GM19025 (cell line): ENCODE measurements around the gene PLIN3.
"Not testable (repeated sequence)": the region's sequence is repeated elsewhere in the genome, so short reads cannot be mapped to it uniquely, and the experiment has no call there.

Source experiments
- ATAC-seq: cut with Tn5 transposase; IDR thresholded peaks from one replicate; pipeline ENCODE4 v1.9.1; 2021; ENCODE audit warnings: mild to moderate bottlenecking, low read depth, moderate library complexity; ENCODE audit not compliant: unreplicated experiment

The PLIN3 gene

DNA sequence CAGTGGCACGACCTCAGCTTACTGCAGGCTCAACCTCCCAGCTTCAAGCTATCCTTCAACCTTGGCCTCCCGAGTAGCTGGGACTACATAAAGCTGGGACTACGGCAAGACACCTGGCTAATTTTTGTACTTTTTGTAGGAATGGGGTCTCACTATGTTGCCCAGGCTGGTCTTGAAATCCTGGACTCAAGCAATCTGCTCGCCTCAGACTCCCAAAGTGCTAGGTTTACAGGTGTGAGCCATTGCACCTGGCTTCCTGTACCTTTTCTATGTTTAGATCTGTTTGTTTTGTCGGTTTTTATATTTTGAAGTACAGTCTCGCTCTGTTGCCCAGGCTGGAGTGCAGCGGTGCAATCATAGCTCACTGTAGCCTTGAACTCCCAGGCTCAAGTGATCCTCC, 18.4 kb downstream of the PLIN3 start:
- ATAC-seq, result no peak

DNA sequence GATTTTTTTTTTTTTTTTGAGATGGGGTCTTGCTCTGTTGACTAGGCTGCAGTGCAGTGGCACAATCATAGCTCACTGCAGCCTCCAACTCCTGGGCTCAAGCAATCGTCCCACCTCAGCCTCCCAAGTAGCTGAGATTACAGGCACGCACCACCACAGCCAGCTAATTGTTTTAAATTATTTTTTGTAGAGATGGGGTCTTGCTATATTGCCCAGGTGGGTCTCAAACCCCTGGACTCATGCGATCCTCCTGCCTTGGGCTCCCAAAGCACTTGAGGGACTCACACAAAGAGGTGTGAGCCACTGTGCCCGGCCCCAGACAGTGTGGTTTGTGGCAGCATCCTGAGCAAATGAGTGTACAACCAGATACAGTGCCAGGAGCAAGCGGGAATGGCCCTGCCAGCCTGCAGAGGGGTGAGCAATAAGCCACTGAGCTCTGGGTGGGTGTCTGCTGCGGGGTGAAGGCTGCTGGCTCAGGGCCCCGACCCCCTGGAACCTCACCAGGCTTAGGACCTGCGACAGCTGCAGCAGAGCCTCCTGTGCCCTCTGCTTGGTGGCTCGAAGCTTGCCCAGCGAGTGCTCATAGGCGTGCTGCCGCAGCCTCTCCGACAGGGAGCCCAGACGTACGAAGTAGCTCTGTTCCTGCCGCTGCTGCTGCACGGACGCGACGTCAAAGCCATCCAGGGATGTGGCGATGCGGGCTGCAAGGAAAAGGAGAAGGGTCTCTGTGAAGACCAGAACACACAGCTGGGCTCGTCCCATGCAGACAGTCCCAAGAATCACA, 20.1 kb downstream of the PLIN3 start:
- no peak for ATAC-seq

DNA sequence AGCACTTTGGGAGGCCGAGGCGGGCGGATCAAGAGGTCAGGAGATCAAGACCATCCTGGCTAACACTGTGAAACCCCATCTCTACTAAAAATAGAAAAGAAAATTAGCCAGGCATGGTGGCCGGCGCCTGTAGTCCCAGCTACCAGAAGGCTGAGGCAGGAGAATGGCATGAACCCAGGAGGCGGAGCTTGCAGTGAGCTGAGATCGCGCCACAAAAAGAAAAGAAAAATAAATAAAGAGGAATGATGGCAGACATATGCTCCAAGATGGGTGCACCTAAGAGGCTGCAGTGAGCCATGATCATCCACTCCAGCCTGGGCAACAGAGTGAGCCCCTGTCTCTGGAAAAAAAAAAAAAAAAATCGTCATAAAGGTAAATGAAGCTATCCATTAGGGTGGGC, 21.5 kb downstream of the PLIN3 start:
- not testable (repeated sequence) for ATAC-seq

DNA sequence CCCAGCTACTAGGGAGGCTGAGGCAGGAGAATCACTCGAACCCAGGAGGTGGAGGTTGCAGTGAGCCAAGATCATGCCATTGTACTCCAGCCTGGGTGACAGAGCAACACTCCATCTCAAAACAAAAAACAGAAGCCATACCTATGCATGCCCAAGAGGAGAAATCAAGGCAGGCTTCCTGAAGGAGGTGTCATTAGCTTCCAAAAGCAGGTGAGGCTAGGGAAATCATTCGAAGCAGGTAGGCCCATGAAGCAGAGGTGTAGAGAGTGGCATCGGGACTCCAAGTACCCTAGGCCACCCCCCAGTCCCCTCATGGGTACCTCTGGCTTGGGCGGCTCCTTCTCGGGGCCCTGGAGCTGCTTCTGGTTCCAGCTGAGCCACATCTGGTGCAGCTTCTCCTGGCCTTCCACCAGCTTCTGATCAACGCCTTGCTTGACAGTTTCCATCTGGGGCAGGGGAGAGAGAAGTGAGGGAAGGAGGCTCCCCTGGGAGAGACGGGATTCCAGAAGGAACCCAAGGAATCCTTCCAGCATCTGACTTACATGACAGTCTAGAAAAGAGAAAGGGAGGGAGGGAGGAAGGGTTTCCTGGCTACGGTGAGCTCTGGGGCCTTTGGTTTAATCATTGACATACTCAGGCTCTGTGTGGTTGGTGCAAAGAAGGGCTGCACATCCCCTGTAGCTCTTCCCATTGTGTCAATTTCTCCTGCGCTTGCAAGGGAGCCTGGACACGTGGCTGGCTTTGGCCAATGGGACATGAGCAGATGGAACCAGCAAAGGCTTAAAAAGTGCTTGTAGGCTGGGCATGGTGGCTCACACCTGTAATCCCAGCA, 22.9 kb downstream of the PLIN3 start:
- no peak for ATAC-seq

DNA sequence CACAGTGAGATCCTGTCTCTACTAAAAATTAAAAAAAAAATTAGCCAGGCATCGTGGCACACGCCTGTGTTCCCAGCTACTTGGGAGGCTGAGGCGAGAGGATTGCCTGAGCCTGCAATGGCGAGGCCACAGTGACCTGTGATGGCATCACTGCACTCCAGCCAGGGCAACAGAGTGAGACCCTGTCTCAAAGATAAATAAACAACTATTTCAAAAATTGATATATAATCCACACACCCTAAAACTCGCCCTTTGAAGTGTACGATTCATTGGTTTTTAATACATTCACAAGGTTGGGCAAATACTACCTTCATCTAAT, 23.9 kb downstream of the PLIN3 start:
- no peak for ATAC-seq

DNA sequence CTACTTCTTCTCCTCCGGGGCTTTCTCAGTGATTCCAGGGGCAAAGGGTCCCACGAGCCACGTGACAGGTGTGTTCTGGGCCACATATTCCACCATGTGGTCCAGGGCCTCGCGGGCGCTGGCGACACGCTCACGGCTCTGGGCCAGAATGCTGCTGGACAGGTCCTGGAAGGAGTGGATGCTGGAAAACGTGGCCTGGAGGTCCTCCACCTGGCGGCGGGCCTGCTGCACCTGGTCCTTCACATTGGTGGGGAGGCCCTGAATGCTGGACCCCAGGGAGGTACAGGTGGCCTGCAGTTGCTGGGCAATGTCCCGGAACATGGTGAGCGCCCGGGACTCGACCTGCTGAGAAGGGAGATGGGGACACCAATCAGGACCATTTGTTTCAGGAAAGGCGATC, 28.3 kb downstream of the PLIN3 start:
- no peak for ATAC-seq

DNA sequence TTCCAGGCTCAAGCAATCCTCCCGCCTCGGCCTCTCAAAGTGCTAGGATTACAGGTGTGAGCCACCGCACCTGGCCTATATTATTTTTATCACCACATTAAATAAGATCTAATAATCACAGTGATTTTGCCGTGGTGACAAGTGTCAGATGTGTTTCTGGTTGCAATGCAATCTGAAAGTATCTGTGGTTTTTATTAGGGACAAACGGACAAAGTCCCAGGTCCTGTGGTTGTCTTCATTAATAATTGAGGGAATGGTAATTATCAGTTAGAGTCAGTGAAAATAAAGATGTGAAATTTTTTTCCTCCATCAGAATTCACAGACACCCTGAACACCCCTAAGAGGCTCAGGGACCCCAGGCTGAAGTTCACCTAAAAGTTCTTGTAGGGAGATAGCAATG, 34.7 kb downstream of the PLIN3 start:
- ATAC-seq, result no peak

DNA sequence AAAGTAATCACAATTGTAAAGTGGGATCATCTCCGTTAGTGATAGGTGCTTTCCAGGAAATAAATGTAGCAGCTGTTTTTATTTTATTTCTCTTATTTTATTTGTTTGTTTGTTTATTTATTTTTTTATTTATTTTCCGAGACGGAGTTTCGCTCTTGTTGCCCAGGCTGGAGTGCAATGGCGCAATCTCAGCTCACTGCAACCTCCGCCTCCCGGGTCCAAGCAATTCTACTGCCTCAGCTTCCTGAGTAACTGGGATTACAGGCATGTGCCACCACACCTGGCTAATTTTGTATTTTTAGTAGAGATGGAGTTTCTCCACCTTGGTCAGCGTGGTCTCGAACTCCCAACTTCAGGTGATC, 35.5 kb downstream of the PLIN3 start:
- not testable (repeated sequence) for ATAC-seq

DNA sequence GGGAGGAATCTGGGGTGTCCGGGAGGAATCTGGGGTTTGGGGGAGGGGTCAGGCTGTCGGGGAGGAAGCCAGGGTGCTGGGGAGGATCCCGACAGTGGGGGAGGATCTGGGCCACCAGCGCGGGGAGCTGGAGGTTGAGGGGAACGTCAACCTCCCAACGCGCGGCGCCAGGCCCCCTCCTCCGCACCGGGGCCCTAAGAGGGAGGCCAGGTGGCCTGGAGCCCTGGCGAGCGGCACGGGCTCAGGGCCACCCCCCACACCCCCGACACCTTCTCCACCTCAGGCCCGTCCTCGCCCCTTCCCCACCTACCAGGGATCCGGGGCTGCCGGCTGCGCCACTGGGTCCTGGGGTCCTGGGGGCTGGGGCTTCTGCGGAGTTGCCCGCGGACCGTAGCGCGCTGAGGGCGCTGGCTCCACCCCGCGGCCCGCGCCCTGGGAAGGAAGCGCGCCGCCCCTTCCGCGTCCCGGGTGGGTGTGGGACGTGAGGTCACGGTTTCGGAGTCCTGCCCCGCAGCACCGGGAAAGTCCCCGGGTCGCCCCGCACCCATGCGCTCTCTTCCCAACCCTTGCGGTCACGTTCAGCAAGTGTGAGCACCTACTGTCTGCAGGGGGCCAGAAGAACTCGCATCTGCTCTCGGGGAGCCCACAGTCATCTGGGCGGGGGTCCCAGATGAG, 36.0 kb downstream of the PLIN3 start, which contains the start of gene TICAM1:
Gene TICAM1, minus strand, starts transcription at position 409 of the 675 bp plus-strand sequence. CDS start 13,335 bp downstream, outside the sequence.
- ATAC-seq, result peak; percentile 64

DNA sequence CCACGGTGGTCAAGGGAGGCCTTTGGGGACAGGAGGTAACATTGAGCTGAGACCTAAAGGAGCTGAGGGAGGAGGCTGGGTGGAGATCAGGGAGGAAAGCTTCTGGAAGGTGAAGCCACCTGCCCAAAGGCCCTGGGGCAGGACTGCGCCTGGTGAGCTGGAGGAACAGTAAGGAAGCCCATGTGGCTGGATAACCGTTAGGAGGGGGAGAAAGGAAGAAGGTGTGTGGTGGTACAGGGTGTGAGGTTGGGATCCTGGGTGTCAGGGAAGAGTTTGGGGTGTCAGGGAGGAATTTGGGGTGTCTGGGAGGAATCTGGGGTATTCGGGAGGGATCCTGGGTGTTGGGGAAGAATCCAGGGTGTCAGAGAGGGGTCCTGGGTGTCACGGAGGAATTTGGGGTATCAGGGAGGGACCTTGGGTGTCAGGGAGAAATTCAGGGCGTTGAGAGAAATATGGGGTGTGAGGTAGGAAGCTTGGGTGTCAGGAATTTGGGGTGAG, 36.6 kb downstream of the PLIN3 start:
- no peak for ATAC-seq

DNA sequence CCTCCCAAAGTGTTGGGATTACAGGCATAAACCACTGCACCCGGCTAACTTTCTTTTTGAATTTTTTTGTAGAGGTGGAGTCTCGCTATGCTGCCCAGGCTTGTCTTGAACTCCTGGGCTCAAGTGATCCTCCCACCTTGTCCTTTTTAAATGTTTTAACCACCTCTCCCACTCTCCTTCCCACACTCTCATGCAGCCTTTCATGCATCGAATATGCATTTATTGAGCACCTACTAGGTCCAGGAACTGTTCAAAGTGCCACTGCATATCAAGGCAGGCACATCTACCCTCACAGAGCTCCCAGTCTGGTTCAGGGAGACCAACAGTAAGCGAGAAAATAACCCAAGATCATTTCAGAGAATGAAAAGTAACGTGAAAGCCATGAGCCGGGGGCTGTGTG, 37.1 kb downstream of the PLIN3 start:
- no peak for ATAC-seq

DNA sequence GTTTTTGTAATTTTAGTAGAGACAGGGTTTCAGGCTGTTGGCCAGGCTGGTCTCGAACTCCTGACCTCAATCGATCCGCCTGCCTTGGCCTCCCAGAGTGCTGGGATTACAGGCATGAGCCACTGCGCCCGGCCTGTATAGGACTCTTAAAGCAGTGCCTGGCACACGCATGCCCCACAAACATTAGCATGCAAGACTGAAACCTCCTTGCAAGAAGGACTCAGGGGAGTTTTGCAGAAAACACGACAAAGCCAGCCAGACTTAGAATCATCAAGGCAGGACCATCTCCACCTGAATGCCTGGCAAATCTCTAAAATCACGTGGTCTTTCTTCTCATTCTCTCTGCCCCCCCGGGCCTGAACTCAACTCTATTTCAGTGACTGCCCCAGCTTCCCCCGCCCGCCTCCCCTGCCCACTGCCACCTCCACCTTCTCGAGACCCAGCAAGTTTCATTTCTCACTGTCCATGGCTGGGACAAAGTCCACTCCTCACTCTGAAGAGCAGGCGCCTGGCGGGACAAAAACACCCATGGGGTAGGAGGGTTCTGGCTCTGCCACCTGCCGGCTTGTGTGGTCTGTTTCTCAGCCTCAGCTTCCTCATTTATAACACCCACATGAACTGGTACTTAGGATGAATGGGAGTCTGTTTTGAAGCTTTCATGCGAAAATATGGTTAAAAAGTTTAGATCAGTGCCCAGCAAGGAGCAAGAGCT, 38.3 kb downstream of the PLIN3 start:
- no peak for ATAC-seq

DNA sequence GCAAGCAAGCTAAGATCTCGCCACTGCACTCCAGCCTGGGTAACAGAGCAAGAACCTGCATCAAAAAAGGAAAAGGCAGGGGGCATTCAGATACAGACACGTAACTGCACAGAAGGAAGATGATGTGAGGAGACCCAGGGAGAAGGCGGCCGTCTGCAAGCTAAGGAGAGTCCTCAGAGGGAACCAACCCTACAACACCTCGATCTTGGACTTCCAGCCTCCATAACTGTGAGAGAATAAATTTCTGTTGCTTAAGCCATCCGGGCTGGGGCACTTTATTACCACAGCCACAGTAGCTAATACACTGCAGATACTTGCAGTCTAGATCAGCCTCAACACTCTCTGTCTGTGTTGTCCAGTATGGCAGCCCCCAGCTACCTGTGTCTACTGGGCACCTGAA, 43.9 kb downstream of the PLIN3 start:
- ATAC-seq, result no peak

DNA sequence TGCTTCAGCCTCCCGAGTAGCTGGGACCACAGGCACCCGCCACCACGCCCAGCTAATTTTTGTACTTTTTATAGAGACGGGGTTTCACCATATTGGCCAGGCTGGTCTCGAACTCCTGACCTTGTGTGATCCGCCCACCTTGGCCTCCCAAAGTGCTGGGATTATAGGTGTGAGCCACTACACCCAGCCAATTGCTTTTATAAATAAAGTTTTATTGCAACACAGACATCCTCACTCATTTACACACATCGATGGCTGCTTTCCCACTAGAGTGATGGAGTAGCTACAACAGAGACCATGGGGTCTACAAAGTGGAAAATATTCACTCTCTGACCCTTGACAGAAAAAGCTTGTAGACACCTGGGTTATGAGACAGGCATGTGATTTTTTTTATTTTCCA, 45.1 kb downstream of the PLIN3 start:
- ATAC-seq, result not testable (repeated sequence)

DNA sequence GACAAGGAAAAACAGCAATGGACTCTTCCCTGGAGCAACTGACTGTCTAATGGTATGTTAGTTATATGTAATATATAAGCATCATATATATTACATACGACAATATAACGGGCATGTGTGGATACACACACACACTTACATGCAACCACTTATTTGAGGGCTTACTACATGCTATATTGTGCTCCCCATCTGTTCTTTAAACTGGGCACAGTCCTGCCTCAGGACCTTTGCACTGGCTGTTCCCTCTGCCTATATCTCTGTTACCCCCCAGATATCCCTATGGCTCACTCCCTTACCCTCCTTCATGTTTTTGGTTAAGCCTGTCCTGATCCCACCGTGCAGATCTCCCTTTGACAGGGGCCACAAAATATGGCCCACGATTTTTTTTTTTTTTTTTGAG, 46.2 kb downstream of the PLIN3 start:
- ATAC-seq, result no peak

DNA sequence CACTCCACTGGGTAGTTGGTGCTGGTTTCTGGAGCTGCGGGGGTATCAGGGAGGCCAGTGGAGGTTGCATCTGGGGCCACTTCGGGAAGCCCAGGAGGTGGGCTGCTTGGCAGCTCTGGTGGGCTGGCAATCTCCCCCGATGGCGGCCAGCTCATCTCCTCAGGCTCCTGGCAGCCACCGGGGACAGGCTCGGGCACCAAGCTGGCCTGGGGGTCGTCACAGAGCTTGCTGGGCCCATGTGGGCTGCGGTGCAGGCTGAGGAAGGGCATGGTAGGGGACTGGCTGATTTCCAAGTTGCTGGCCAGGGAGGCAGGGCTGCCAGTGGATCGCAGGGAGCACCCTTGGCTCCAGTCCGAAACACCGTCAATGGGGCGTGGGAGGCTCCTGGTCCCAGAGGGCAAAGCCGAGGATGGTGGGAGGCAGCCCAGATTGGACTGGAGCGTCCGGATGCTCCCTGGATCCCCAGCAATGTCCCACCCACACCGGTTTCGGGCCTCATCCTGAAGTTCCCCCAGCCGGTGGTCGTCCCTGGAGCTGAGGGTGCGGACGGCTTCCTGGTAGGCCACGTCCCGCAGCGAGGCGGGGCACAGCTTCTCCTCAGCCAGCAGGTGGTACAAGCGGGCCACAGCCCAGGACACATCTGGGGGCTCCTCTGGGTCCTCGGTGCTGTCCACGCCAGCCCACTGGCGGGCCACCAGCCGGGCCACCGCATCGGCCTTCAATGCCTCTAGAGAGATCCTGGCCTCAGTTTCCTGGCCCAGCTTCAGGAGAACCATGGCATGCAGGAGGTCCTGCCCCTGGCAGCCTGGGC, 49.8 kb downstream of the PLIN3 start:
- ATAC-seq, result no peak

DNA sequence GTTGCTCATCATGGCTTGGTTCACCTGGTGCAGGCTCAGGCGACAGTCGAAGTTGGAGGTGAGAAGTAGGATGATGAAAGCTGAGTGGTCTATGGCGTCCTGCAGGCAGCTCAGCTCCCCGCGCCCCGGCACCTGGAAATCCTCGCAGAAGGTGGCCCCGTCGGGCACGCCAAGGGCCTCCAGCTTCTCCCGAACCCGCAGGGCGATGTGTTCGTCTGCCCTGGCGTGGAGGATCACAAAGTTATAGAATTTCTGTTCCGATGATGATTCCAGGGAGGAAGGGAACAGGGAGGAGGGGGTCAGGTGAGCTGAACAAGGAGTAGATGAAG, 50.6 kb downstream of the PLIN3 start:
- ATAC-seq, result no peak

DNA sequence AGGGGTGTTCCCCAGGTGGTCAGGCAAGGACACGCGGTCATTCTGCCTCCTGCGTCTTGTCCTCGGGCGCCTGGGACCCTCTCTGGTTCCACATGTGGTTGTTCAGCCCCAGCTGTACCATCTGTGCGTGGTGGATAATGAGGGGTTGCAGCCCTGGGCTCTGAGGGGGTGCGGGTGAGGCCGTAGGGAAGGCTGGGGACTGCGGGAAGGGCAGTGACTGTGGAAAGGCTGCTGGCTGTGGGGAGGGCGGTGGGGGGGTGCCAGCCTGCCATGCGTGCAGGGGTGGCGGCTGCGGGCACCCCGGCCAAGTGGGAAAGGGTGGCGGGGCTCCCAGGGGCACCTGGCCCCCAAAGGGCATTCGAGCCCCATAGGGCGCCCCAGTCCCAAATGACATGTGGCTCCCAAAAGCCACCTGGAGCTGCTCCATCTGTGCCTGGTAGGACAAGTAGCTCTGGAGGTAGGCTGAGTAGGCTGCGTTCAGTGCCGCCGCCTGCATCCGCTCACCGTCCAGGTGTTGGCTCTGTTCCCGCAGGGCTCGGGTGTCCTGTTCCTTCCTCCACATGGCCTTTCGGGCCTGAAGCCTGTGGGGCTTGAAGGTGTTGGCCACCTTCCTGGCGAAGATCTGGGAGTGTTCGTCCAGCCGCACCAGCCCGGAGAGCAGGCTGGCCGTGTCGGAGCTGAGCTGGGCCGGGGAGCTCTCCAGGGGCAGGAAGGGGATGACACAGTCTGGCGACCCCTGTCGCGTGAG, 51.1 kb downstream of the PLIN3 start:
- no peak for ATAC-seq
